Sigmoid colon (tissue), 7 donors: ENCODE results near the gene COX8C. TPM values are rescaled to one million over a fixed set of nuclear protein-coding genes. Genes with fewer than 3 reads are reported as not detected.

Source experiments
- DNase-seq: peaks from one replicate; pipeline ENCODE4 v3.0.0-alpha.2; 2019
- H3K27ac ChIP-seq, 4 donors: fragments of 200-600 bp; sonication (generic); one replicate each; pipeline ENCODE4 v1.5.1; 2016 to 2019; ENCODE audit warnings: mild to moderate bottlenecking in 1 of 4
- H3K27me3 ChIP-seq, 3 donors: fragments of 200-600 bp; sonication (generic); one replicate each; pipeline ENCODE4 v1.5.1; 2019; ENCODE audit warnings: mild to moderate bottlenecking in 1 of 3
- H3K36me3 ChIP-seq, 4 donors: fragments of 200-600 bp; sonication (generic); one replicate each; pipeline ENCODE4 v1.5.1; 2016 to 2019
- H3K4me1 ChIP-seq, 4 donors: fragments of 200-600 bp; sonication (generic); one replicate each; pipeline ENCODE4 v1.5.1; 2017 to 2019
- H3K4me3 ChIP-seq, 4 donors: fragments of 200-600 bp; sonication (generic); one replicate each; pipeline ENCODE4 v1.5.1; 2017 to 2019; ENCODE audit warnings: mild to moderate bottlenecking in 2 of 4, moderate library complexity in 1 of 4
- H3K9me3 ChIP-seq, 4 donors: fragments of 200-600 bp in 3 of 4; sonication (generic) in 3 of 4; one replicate each; pipeline versions ENCODE4 v1.5.1 to v1.6.1; 2013 to 2019
- EP300 ChIP-seq, 4 donors: sonication (generic); formaldehyde crosslinking; IDR thresholded peaks; one replicate each; pipeline ENCODE4 v1.6.1; 2017; ENCODE audit warnings: antibody characterized with exemption in 4 of 4
- POLR2A ChIP-seq, 2 donors: fragments of 450-650 bp; IDR thresholded peaks; one replicate each; pipeline ENCODE4 v1.6.1; 2016; ENCODE audit warnings: antibody characterized with exemption in 2 of 2, mild to moderate bottlenecking in 2 of 2, moderate library complexity in 2 of 2
- POLR2AphosphoS5 ChIP-seq, 4 donors: sonication (generic); formaldehyde crosslinking; IDR thresholded peaks; one replicate each; pipeline ENCODE4 v1.6.1; 2017; ENCODE audit warnings: antibody characterized with exemption in 4 of 4
- WGBS, 2 donors: extraction: QIAGEN DNeasy Blood & Tissue Kit; methylation state at CpG; one replicate each; pipeline ENCODE4 v1.1.7; 2013; 5-methylcytosine and 5-hydroxymethylcytosine counted together
- intact Hi-C: fragments of 100-400 bp; cut with DNase I; formaldehyde crosslinking; loops from one replicate; pipeline ENCODE4 v1.15.1; 2023
- polyA plus RNA-seq, 3 donors: library from polyadenylated mRNA; stranded (reverse); fragments of 200-250 nt; gene quantifications; one replicate each; pipeline ENCODE4 v1.2.3, GENCODE V29; 2013
- total RNA-seq, 4 donors: library from RNA; depleted of rRNA; stranded (reverse); fragments of >200 nt; gene quantifications; one replicate each; pipeline ENCODE4 v1.1.0, GENCODE V29; 2016
- TF ChIP-seq, protein P1 (sequence below), 4 experiments: fragments of 450-650 bp in 3 of 4; fragments of 200-600 bp in 1 of 4; IDR thresholded peaks; one replicate each; pipeline ENCODE4 v1.5.1; 2016 to 2019; ENCODE audit warnings: antibody characterized with exemption in 4 of 4, mild to moderate bottlenecking in 3 of 4, moderate library complexity in 2 of 4
- donor health status: healthy with polysubstance abuse.
- donor health status: Bipolar disorder and iron deficiency.
- donor health status: healthy.

The COX8C gene
- total and polyA plus RNA-seq, 7 donors: not detected

DNA sequence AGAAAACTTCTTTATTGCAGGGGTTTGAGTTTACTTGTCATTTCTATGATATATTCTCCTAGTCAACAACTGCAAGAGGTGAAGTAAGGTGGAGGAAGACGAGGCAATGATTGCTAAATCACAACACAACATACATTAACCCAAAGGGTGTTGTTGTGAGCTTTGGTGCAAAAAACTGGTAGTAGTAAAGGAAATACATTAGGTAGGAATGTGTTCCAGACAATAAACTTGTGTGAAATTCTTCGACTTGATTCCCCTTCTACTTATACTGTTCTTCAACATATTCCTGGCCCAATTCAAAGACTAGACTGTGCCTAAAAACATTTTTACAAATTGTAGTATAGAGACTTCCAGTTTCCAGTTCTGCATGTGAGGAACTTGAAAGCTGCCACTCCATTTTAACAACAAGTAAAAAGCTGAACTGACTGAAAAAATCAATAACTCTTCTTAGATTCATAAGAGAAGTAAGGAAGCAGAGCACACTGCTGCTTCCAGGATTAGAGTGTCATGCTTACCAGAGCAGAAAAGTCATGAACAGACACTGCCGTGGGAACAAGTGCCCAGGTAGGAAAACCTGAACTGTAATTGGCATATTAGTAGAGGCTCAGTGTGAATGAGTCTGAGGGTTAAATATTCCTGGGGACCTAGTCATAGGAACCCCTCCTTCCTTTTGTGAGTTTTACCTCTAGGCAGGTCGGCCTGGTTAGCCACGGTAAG lies 22.2 kb downstream of the COX8C start:
- no peak overlapping the region for H3K4me3 ChIP-seq
- no peaks in the 10 kb centered on the region for H3K9me3 ChIP-seq
- no peak overlapping the region for H3K27ac ChIP-seq
- H3K4me1 ChIP-seq: no peaks in the 10 kb centered on the region
- H3K36me3 ChIP-seq: no peaks in the 10 kb centered on the region
- DNase-seq: no peak
- TF ChIP-seq POLR2AphosphoS5 (IDR thresholded peaks at IDR 0.05) (no peak), EP300 (IDR thresholded peaks at IDR 0.05) (no peak), POLR2A (IDR thresholded peaks at IDR 0.05) (no peak)
- TF ChIP-seq, protein P1, sequence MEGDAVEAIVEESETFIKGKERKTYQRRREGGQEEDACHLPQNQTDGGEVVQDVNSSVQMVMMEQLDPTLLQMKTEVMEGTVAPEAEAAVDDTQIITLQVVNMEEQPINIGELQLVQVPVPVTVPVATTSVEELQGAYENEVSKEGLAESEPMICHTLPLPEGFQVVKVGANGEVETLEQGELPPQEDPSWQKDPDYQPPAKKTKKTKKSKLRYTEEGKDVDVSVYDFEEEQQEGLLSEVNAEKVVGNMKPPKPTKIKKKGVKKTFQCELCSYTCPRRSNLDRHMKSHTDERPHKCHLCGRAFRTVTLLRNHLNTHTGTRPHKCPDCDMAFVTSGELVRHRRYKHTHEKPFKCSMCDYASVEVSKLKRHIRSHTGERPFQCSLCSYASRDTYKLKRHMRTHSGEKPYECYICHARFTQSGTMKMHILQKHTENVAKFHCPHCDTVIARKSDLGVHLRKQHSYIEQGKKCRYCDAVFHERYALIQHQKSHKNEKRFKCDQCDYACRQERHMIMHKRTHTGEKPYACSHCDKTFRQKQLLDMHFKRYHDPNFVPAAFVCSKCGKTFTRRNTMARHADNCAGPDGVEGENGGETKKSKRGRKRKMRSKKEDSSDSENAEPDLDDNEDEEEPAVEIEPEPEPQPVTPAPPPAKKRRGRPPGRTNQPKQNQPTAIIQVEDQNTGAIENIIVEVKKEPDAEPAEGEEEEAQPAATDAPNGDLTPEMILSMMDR (IDR thresholded peaks at IDR 0.05): no peak
- H3K27me3 ChIP-seq: no peaks in the 10 kb centered on the region
- intact Hi-C loops: no loop called here
- 55 to 64% methylated on average over 5 of the region's 5 CpGs for WGBS, 2 donors

DNA sequence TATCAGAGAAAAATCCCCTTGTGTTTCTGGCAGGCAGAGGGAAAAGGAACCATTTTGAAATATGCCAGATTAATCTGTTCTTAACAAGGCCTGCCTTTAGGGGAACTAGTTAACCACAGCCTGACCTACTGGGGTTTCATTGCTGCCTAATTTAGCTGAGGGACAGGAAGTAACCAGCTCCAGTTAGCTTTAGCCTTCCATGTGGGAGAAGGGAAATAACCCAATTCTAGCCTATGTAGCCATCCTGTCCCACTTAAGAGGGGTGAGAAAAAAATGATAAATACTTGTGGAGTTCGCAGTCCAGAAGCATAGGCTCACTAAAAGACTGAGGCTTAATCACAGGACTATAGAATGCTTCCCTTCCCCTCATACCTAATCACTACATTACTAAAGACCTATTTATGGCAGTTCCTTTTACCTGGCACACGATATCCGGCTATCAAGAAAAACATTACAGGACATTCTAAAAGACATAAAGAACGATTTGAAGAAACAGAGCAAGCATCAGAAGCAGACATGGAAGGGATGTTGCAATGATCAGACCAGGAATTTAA lies 22.8 kb downstream of the COX8C start:
- DNase-seq: no peak
- TF ChIP-seq, protein P1 (IDR thresholded peaks at IDR 0.05): no peak
- TF ChIP-seq POLR2A (IDR thresholded peaks at IDR 0.05) (no peak), POLR2AphosphoS5 (IDR thresholded peaks at IDR 0.05) (no peak), EP300 (IDR thresholded peaks at IDR 0.05) (no peak)
- H3K27me3 ChIP-seq: no peaks in the 10 kb centered on the region
- H3K36me3 ChIP-seq: no peaks in the 10 kb centered on the region
- H3K27ac ChIP-seq: no peak overlapping the region
- H3K4me1 ChIP-seq: no peaks in the 10 kb centered on the region
- no peak overlapping the region for H3K4me3 ChIP-seq
- WGBS, 2 donors: 67 to 83% methylated on average over 4 of the region's 4 CpGs
- intact Hi-C loops: no loop called here
- no peaks in the 10 kb centered on the region for H3K9me3 ChIP-seq

DNA sequence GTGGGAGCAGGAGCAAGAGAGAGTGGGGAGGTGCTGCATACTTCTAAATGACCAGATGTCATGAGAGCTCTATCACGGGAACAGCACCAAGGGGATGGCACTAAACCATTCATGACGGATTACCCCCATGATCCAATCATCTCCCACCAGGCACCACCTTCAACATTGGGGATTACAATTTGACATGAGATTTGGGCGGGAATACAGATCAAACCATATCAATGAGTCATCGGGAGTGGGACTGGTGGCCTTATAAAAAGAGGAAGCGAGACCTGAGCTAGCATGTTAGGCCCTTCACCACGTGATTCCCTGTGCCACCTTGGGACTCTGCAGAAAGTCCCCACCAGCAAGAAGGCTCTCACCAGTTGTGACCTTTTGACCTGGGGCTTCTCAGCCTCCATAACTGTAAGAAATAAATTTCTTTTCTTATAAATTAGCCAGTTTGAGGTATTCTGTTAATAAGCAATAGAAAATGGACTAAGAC lies 28.7 kb downstream of the COX8C start:
- no peaks in the 10 kb centered on the region for H3K4me1 ChIP-seq
- 73 to 80% methylated on average over 6 of the region's 6 CpGs for WGBS, 2 donors
- H3K36me3 ChIP-seq: no peaks in the 10 kb centered on the region
- H3K27me3 ChIP-seq: no peaks in the 10 kb centered on the region
- H3K9me3 ChIP-seq: no peaks in the 10 kb centered on the region
- H3K27ac ChIP-seq: no peak overlapping the region
- intact Hi-C loops: no loop called here
- DNase-seq: no peak
- TF ChIP-seq POLR2A (IDR thresholded peaks at IDR 0.05) (no peak), POLR2AphosphoS5 (IDR thresholded peaks at IDR 0.05) (no peak), EP300 (IDR thresholded peaks at IDR 0.05) (no peak)
- TF ChIP-seq, protein P1 (IDR thresholded peaks at IDR 0.05): no peak
- H3K4me3 ChIP-seq: no peak overlapping the region

DNA sequence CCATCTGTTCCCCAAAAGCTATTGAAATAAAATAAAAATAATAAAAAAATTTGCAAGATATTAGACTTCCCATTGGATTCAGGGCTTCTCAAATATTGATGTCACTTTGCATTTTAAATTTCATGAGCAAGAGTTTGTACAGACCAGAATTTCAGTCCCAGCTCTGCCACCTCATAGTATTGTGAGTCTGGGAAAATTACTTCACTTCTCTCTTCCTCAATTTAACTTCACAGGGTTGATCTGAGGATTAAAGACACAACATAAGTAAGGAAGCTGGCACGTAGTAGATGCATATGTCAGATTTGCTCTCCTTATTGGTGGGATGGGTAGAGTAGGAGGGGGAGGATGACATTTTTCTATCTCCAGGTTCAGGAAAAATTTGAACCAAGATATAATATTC lies 32.8 kb downstream of the COX8C start:
- intact Hi-C loops: no loop called here
- no peaks in the 10 kb centered on the region for H3K27me3 ChIP-seq
- WGBS, 2 donors: 43 to 62% methylated on average over 1 of the region's 1 CpG
- no peaks in the 10 kb centered on the region for H3K9me3 ChIP-seq
- no peak overlapping the region for H3K4me3 ChIP-seq
- DNase-seq: no peak
- TF ChIP-seq POLR2AphosphoS5 (IDR thresholded peaks at IDR 0.05): no peak
- TF ChIP-seq EP300 (IDR thresholded peaks at IDR 0.05): no peak
- TF ChIP-seq, protein P1 (IDR thresholded peaks at IDR 0.05): no peak
- TF ChIP-seq POLR2A (IDR thresholded peaks at IDR 0.05): no peak
- no peaks in the 10 kb centered on the region for H3K36me3 ChIP-seq
- no peak overlapping the region for H3K27ac ChIP-seq
- H3K4me1 ChIP-seq: no peaks in the 10 kb centered on the region
